ENCODE results near the gene VPS35. TPM values are rescaled to one million over a fixed set of nuclear protein-coding genes. Genes with fewer than 3 reads are reported as not detected.

The VPS35 gene
- polyA plus RNA-seq, 2 of the 4 experiments (the other 2 are of a cell fraction) = 82.3 to 85.5 TPM

- TF ChIP-seq ZC3H11A (IDR thresholded peaks at IDR 0.05) (no peak), HDAC2 (IDR thresholded peaks at IDR 0.05) (no peak), EHF (CRISPR knock-in tag; IDR thresholded peaks at IDR 0.05) (no peak), HES2 (IDR thresholded peaks at IDR 0.05) (no peak)
These were observed 4.6 kb upstream of the VPS35 start (continued) for GRCh38 chr16:46693598-46693997.

GRCh38 chr16:46691726-46692125, 2.7 kb upstream of the VPS35 start:
- no peak overlapping the region for H3K27ac ChIP-seq
- no peak for FAIRE-seq

GRCh38 chr16:46690281-46691178, 1.6 kb upstream of the VPS35 start:
- Histone ChIP-seq H3K9me3 (no peaks in the 10 kb centered on the region), H3K27ac (peak overlapping the region; percentile 92 to 93), H3K4me2 (peak overlapping the region; percentile 97), H3K4me3 (peak overlapping the region; percentile 58), H3K4me1 (peaks cover 35% of the 10 kb centered on the region)
- 0 out of 3 replicates have a peak, but pooled peaks have one; percentile 12 for TF ChIP-seq CTCF (IDR thresholded peaks at IDR 0.05)
- TF ChIP-seq PBX3 (IDR thresholded peaks at IDR 0.05) = no peak
- TF ChIP-seq SREBF2 (IDR thresholded peaks at IDR 0.05) = no peak
- no peak for TF ChIP-seq ATOH8 (CRISPR knock-in tag; IDR thresholded peaks at IDR 0.05; ENCODE audit: low read depth)
- ChIA-PET CTCF (interaction anchor here (0.7 to 2.5 kb wide), 8 partner anchors 9 to 111 kb away, joined by 3 to 8 read pairs (median 3); no protein-coding TSS in a partner anchor), POLR2A (interaction anchor here (0.6 kb wide), 1 partner anchor 139 kb away, joined by 4 read pairs; no protein-coding TSS in a partner anchor)
- 19% methylated on average over 21 of the region's 21 CpGs for whole genome bisulfite sequencing (ENCODE audit: missing lambda C conversion rate)
- DNase-seq (ENCODE audit: low read depth in 1 of 2, low spot score in 1 of 2) (no peak), FAIRE-seq (no peak), ATAC-seq (no peak)

More at GRCh38 chr16:46691726-46692125, 2.7 kb upstream of the VPS35 start:
- ChIA-PET CTCF (interaction anchor here (0.6 to 2.5 kb wide), 4 partner anchors 8 to 62 kb away, joined by 3 to 8 read pairs (median 5); no protein-coding TSS in a partner anchor), POLR2A (interaction anchor here (0.6 kb wide), 1 partner anchor 11 kb away, joined by 6 read pairs; no protein-coding TSS in a partner anchor)
- DNase-seq (ENCODE audit: low read depth in 1 of 2, low spot score in 1 of 2) (no peak), ATAC-seq (no peak)
- H3K4me2 ChIP-seq = peak overlapping the region; percentile 97
- WGBS (ENCODE audit: missing lambda C conversion rate) = 85% methylated on average over 4 of the region's 4 CpGs
- H3K9me3 ChIP-seq = no peaks in the 10 kb centered on the region
- peaks cover 23% of the 10 kb centered on the region for H3K4me1 ChIP-seq
- TF ChIP-seq PHF8 (IDR thresholded peaks at IDR 0.05; ENCODE audit: borderline replicate concordance, low read depth) (no peak), MYC (IDR thresholded peaks at IDR 0.05; ENCODE audit: borderline replicate concordance, low read length) (no peak), SMC3 (IDR thresholded peaks at IDR 0.05) (no peak), BHLHE40 (IDR thresholded peaks at IDR 0.05; ENCODE audit: low read depth, low read length) (no peak), E2F6 (IDR thresholded peaks at IDR 0.05; ENCODE audit: borderline replicate concordance, low read depth) (no peak), JUNB (IDR thresholded peaks at IDR 0.05) (no peak)
- peak overlapping the region; percentile 58; the same call in 2 of the 3 replicates for H3K4me3 ChIP-seq

Data from A549 (cell line).